AG09309 (cell line): ENCODE data around the gene BCAR3.

Experiments used
- DNase-seq: peaks from one replicate; pipeline ENCODE4 v3.0.0-alpha.2; 2010; ENCODE audit warnings: low read depth
- H3K4me3 ChIP-seq: 2 replicates; pipeline ENCODE4 v1.5.1; 2011; ENCODE audit warnings: mild to moderate bottlenecking, low read depth, low read length, moderate library complexity; ENCODE audit not compliant: control insufficient read depth
- TF ChIP-seq, protein P1 (sequence below): IDR thresholded peaks from 2 replicates; pipeline ENCODE4 v1.5.1; 2011; ENCODE audit warnings: mild to moderate bottlenecking, low read depth, low read length, inconsistent platforms; ENCODE audit not compliant: insufficient read depth, control insufficient read depth; ENCODE audit errors: missing control alignments

BCAR3 gene

DNA sequence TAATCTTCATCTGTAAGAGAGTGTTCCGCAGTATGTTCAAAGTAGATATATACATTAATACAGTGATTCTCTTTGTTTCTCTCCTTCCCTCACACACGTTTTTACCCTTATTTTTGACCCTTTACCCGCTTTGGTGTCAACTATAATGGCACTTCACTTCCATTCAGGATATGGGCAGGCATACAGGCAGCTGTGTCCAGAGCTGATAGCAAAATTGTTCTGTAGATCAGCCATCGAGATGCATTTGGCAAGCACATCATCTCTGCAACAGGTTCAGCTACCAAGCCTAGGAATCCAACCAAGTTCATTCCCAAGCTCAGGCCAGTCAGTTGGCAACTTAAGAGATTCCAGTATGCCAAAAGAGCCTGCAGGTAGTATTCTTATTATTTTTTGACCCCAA, 158.9 kb downstream of the BCAR3 start:
- H3K4me3 ChIP-seq: no peak overlapping the region
- no peak for DNase-seq
- TF ChIP-seq, protein P1, sequence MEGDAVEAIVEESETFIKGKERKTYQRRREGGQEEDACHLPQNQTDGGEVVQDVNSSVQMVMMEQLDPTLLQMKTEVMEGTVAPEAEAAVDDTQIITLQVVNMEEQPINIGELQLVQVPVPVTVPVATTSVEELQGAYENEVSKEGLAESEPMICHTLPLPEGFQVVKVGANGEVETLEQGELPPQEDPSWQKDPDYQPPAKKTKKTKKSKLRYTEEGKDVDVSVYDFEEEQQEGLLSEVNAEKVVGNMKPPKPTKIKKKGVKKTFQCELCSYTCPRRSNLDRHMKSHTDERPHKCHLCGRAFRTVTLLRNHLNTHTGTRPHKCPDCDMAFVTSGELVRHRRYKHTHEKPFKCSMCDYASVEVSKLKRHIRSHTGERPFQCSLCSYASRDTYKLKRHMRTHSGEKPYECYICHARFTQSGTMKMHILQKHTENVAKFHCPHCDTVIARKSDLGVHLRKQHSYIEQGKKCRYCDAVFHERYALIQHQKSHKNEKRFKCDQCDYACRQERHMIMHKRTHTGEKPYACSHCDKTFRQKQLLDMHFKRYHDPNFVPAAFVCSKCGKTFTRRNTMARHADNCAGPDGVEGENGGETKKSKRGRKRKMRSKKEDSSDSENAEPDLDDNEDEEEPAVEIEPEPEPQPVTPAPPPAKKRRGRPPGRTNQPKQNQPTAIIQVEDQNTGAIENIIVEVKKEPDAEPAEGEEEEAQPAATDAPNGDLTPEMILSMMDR: no peak

DNA sequence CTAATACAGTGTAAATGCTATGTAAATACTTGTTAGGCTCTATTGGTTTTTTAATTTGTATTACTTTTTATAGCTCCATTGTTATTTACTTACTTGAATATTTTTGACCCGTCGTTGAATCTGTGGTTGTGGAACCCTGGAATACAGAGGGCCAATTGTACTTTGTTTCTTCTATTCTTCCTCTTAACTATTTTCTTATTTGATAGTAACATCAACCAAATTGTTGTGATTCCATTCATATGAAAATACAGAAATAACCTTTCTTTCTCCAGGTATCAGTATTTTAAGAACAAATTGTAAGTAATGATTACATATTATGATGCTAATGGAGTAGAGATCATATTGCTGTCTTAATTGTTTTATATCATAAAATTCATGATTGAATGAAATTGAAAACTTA, 160.0 kb downstream of the BCAR3 start:
- TF ChIP-seq, protein P1: no peak
- no peak for DNase-seq
- no peak overlapping the region for H3K4me3 ChIP-seq

DNA sequence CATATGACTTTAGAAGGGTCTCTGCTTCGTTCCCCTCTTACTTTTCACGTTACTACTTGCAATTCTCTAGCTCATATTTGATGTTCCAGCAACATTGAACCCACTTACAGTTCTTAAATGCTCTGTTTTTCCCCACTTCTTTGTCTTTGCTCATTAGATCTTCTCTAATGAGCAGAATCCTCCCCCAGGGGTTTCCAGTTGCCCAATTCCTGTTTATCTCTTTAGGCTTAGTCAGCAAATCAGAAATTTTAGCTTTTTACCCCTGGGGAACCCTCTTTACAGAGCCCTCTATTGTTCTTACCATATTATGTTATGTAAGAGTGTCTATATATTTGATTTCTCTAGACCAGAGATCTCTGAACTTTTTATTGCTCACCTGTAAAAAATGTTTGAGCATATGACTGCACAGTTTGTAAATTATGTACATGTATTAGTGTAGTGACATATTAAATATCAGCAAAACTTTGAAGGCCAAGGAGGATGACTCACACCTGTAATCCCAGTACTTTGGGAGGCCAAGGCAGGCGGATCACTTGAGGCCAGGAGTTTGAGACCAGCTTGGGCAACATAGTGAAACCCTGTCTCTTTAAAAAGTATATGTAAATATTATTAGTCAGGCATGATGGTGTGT, 162.3 kb downstream of the BCAR3 start:
- TF ChIP-seq, protein P1: no peak
- no peak for DNase-seq
- H3K4me3 ChIP-seq: no peak overlapping the region

DNA sequence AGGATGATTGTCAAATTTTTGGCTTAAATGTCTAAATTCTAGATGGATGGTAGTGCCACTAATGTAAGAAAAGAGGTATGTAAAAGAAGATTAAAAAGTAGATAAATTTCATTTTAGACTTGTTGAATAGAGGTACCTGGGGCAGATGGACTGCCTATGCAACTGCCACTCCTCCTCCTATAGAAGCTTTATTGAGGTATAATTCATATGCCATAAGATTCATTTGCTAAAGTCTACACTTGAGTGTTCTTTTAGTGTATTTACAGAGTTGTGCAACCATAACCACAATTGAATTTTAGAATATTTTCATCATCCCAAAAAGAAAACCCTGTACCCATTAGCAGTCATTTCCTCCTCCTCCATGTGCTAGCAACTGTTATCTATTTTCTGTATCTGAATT, 163.1 kb downstream of the BCAR3 start:
- H3K4me3 ChIP-seq: no peak overlapping the region
- DNase-seq: no peak
- TF ChIP-seq, protein P1: no peak

DNA sequence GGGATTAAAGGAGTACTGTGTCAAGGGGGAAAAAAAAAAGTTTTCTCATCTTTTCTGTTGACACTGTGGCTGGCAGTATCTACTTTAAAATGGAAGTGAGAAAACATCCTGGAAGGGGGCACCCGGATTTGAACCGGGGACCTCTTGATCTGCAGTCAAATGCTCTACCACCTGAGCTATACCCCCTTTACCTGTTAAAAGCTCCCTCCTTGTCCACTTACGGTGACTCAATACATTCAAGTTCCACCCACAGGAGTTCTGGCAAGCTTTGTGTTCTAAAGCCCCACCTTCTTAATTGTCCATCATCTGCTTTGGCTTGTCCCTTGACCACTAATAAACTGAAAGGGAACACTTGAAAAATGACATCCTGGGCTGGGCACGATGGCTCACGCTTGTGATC, 165.5 kb downstream of the BCAR3 start:
- DNase-seq: no peak
- TF ChIP-seq, protein P1: no peak
- H3K4me3 ChIP-seq: no peak overlapping the region
